ENCODE data around the gene POU3F4.

POU3F4 gene

DNA sequence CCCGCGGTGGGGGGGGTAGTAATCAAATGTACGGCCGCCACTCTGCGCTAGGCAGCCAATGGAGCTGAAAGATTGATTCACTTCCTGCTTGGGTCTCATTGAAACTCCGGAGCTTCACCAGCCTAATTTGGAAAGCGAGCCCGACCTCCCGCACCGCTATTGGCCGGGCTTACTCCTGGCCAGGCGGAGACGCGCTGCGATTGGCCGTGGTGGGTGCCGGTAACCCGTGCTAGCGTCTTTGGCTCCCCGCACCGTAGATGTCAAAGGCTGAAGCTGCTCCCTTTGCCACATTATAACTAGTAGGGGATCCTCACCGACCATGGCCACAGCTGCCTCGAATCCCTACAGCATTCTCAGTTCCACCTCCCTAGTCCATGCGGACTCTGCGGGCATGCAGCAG lies at the start of gene POU3F4:
Gene POU3F4 (plus strand): TSS at position 285 of the 400 bp plus-strand sequence. CDS start 35 bp downstream, at position 320.
- no peak for DNase-seq (ENCODE audit: low read depth)

DNA sequence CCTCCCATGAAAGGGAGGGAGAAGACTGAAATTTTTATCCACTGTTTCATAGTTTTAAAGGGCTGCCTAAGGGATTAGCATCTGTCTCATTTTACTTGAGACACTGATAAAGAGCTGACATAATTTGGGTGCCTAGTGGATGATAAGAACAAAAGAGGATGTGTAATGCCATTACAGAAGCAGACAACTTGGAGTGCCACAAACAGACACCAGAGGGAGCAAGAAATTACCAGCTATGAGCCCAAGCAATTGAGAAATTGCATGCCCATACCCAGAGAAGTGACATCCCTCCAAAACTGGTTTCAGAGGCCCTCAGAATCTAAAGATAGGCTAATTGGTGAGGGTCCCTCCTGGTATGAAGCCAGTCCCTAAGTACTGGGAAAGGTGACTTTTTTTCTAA lies 38.5 kb upstream of the POU3F4 start:
- no peak for DNase-seq (ENCODE audit: low read depth)

DNA sequence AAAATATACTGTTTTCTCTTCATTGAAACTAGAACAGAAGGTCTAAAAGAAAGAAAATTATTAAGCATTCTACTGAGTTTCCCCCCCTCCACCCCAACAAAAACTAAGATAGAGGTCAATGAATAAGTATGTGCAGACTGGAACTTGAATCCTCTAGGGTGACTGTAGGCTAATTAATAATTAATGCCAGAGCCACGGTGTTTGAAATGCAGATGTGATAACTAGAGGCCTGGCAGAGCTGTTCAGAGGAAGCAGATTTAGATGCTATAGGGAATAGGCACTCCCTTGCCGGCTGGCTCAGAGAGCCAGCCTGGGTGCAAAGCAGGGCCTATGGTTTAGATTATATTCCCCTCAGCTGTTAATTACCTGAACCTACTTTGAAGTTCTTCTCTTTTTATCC lies 12.2 kb upstream of the POU3F4 start:
- DNase-seq (ENCODE audit: low read depth), result no peak

DNA sequence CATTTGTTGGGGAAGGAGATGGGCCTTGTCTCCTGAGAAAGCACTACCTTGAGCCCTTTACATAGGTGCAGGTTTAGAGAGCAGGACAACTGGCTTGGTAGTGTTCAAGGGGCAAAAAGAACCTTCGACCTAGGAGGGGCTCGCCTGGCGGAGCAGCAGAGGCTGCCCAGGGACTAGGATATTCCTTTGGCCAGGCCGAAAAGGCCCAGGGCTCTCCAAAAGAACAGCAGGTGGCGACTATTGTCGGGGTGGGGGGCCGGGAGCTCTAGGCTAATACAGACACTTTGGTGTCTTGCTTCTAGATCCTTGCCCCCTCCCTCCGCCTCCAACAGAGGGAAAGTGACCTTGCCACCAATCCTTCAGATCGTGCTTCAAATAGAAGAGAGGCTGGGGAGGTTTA lies 7.1 kb upstream of the POU3F4 start:
- DNase-seq (ENCODE audit: low read depth), result no peak

DNA sequence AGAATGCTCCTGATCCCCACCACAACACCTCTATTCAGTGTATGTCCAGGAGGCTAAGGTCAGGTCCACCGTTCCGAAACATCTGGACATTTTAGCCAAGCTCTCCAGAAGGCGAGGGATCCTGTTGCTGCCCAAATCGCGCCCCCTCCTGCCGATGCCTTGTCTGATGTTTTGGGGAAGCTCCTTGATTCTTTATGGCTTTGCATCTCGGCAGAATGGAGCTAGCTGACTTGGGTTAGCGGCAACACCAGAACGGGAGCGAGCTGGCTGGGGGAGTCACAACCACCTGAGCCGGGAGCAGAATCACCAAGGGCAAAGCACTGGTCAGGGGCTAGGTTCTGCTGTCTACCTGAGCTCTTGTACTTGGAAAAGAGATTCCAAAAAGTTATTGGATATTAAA lies 6.6 kb upstream of the POU3F4 start:
- DNase-seq (ENCODE audit: low read depth), result no peak

DNA sequence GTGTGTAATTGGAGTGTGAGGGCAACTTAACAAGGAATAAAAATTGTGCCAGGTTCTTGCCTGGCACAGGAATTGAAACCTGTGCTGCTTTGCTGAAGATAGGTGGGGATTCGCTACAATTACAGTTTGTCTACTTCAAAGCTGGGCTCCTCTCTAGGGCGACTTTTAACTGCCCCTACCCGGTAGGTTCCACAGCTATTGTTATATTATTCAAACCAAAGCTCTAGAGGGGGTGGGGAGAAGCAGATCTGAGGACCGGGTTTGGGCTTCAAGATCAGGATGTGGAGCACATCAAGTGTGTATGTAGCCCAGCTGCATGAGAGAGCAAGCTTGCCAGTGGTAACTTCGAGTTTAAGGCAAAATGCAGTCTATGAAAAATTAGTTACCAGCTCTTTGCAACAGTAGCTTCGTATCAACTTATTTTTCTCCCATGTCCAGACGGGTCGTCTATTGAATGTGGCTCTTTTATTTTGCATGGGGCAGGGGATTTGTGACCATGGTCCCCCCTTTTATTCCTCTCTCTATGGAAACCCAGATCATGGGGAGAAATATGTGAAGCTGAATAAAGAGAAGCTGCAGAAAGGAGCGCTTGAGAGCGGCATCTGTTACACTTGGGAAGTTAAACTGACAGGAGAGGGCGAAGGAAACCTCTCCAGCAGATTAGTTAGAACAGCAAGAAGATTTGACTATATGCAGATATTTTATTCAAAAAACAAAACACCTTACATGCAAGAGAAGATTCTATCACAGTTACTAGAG lies 3.2 kb upstream of the POU3F4 start:
- DNase-seq (ENCODE audit: low read depth), result no peak

DNA sequence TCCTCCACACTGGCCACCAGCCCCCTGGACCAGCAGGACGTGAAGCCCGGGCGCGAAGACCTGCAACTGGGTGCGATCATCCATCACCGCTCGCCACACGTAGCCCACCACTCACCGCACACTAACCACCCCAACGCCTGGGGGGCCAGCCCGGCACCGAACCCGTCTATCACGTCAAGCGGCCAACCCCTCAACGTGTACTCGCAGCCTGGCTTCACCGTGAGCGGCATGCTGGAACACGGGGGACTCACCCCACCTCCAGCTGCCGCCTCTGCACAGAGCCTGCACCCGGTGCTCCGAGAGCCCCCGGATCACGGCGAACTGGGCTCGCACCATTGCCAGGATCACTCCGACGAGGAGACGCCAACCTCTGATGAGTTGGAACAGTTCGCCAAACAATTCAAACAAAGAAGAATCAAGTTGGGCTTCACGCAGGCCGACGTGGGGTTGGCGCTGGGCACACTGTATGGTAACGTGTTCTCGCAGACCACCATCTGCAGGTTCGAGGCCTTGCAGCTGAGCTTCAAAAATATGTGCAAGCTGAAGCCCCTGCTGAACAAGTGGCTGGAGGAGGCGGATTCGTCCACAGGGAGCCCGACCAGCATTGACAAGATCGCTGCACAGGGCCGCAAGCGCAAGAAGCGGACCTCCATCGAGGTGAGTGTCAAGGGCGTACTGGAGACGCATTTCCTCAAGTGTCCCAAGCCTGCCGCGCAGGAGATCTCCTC lies 600 bp downstream of the POU3F4 start:
- DNase-seq (ENCODE audit: low read depth), result no peak

DNA sequence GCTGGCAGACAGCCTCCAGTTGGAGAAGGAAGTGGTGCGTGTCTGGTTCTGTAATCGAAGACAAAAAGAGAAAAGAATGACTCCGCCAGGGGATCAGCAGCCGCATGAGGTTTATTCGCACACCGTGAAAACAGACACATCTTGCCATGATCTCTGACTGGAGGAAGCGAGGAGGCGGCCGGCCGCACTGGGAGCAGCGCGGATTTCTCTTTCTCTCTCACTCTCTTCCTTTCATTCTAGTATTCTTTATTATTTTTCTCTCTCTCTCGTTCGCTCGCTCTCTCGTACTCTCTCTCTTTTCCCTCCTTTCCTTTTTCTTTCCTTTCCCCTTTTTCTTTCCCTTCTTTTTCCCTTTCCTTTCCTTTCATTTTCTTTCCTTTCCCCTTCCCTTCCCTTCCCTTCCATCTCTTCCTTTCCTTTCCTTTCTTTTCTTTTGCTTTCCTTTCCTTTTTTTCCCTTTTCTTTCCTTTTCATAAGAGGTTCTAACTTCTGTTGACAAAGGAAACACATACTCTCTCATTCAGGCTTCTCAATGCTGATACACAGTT lies 1.2 kb downstream of the POU3F4 start:
- no peak for DNase-seq (ENCODE audit: low read depth)

DNA sequence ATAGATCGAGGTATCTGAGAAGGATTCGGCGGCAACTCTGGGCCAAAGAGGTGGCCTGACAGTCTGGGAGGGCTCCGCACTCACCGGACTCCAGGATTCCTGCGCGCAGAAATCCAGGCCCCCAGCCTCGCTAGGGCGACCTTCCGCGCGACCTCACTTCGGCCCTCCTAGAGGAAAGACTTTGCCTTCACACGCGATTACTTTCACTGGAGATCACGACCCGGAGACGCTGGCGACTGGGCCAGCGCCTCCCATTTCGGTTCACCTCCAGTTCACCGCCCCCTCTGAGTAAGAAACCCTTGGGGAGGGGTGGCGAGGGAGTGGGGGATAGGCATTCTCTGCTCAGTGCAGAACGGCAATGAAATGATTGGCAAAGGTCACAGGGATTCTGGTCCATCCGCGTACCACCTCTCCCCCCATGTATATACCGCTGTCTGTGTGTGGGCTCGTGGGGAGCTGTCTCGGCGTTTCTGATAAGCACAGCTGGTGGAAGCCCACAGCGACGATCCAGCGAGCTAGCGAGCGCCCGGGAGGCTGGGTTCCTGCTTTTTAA lies 2.5 kb downstream of the POU3F4 start:
- no peak for DNase-seq (ENCODE audit: low read depth)

DNA sequence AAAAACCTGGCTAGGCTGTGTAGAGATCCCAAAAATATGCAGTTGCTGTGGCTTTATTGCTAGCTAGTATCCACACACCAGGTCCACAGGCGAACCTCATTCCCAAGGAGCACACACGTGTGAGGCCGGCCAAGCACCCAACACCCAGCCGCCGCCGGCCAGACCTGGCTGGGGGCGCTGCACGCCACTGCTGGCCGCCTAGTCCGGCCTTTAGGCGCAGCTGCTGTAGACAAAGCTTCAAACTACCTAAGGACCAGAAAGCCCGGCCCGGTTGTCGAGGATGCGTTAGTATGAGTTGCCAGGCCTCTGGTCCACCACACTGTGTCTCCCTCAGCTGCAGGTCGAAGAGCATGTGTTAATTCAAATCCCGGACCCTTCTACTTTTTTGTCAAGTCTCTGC lies 3.1 kb downstream of the POU3F4 start:
- no peak for DNase-seq (ENCODE audit: low read depth)

DNA sequence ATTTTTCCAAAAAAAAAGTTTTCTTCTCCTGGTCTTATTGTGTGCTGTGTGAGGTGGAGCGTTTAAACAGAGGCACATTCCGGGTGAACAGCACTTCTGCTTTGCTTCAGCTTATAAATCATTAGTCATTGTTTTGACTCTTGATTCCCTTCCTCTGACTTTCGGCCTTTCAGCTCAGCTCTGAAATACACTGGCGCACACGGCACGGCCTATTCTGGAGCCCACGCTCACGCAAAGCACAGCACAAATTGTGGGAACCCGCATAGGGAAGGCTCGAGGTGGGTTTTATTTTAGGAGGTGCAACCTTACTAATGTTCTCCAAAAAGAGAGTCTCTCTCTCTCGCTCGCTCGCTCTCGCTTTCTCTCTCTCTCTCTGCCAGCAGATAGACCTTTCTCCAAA lies 4.0 kb downstream of the POU3F4 start:
- no peak for DNase-seq (ENCODE audit: low read depth)

DNA sequence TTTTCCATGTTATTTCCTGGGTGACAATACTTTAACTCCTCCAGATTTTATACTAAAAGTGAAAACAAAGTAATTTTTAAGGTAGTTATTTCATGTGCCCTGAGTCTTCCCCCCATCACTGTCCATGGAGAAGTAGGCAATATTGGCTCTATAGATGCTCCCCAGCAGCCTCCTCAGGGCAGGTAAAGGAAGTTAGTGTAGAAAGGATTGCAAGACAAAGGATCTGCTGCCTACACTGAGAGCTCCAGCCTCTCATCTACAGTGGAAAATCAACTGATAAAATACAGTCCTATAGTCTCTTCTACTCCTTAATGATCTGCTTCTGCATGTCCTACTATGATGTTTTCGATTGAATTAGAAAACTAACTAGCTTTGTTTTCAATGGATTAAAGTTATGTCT lies 8.5 kb downstream of the POU3F4 start:
- DNase-seq (ENCODE audit: low read depth), result no peak

DNA sequence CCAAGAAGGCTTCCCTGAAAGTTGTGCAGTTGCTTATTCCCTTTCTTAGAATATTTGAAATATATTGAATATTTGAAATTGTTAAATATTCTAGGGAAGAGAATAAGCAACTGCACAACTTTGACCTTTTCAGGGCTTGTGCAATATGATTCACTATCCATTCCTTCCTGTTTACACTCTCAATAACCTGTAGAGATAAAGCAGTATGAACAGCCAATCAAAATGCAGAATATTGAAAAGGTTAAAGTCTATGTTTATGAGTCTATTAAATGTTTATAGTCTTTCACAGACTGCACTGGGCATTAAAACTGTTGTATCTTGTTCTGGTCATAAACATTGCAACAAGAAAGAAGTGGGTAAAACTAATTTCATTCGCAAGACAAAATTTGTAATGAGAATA lies 13.8 kb downstream of the POU3F4 start:
- no peak for DNase-seq (ENCODE audit: low read depth)

DNA sequence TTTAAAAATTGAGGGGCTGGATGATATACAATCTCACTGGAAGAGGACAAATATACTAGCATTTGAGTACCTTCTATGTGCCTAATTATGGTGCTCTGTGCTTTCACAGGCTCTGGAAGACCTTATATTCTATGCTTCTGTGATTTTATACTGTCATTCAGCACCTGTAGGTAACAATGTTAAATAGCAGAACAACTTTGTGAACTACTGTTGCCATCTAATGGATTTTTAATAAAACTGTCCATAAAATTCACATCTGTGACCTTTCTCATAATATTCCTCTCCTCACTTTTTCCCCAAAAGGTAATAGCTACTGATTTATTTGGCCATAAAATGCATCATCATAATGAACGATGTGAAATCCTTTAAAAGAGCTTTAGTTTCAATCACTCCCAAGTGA lies 21.9 kb downstream of the POU3F4 start:
- no peak for DNase-seq (ENCODE audit: low read depth)

DNA sequence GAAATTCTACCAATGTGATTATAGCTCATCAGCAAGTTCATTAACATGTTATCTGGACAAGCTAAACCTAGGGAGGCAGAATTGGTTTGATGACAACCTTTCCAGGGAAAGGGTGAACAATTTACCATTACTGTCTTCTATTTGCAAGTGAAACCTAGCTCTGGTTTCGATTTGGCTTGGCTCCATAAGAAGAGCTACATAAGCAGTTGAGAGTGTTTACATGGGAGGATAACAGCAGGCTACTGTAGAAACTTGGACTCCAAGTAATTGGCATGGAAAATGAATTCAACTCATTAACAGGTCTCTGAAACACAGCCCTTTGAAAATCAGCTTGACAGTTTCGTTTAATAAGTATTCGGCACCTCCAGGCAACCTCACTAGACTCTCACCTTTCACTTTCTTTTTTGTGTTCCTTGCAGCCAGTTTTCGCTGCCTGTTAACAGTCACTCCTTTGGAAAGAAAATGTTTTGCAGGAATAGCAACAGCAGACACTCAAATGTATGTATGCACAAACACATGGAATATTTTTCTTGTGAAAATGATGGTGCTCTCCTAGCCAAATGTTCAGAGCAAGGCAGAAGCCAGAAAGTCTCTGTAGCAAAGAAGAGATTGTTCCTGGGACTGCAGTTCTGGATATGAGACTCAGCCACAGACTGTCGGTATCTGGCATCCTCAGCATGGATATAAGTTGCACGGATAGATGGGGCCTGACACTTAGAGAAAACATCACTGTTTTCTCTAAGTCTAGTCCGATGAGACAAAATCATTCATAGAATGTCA lies 27.5 kb downstream of the POU3F4 start:
- DNase-seq (ENCODE audit: low read depth), result no peak
